ENCODE measurements around the gene SKAP2. TPM values are rescaled to one million over a fixed set of nuclear protein-coding genes. Genes with fewer than 3 reads are reported as not detected.

SKAP2 gene
- total and polyA plus RNA-seq, 2 experiments from 2014 or later, result 2.5 to 4.4 TPM

- no peak overlapping the region for H3K4me2 ChIP-seq
- ATAC-seq (no peak), DNase-seq (ENCODE audit: low spot score) (no peak)
- H3K36me3 ChIP-seq (ENCODE audit: insufficient read depth), result no peaks in the 10 kb centered on the region
- no peak overlapping the region for H2AFZ ChIP-seq
- no peaks in the 10 kb centered on the region for H3K27me3 ChIP-seq (ENCODE audit: insufficient read depth)
- H3K4me3 ChIP-seq, result no peak overlapping the region
- H3F3A ChIP-seq (replicated peaks; ENCODE audit: low read depth), result no peaks in the 10 kb centered on the region
- Mint-ChIP-seq H3K27me3 (ENCODE audit: insufficient read depth, low read depth, poor library complexity) (no peaks in the 10 kb centered on the region), H3K36me3 (ENCODE audit: low read depth) (no peaks in the 10 kb centered on the region; the same call in 2 of the 3 replicates), H3K4me3 (no peak overlapping the region), H3K4me1 (no peaks in the 10 kb centered on the region), H3K27ac (no peak overlapping the region), H3K9me3 (no peaks in the 10 kb centered on the region; the same call in 2 of the 3 replicates)
- no peaks in the 10 kb centered on the region for H3K79me2 ChIP-seq (replicated peaks; ENCODE audit: insufficient read depth)
- no peak for TF ChIP-seq ZNF462 (CRISPR knock-in tag; IDR thresholded peaks at IDR 0.05)
- no peak for TF ChIP-seq POLR2AphosphoS5 (IDR thresholded peaks at IDR 0.05; ENCODE audit: low read depth)
- TF ChIP-seq ZNF331 (CRISPR knock-in tag; IDR thresholded peaks at IDR 0.05; ENCODE audit: low read depth), result no peak
- no peak for TF ChIP-seq REST (IDR thresholded peaks at IDR 0.05; ENCODE audit: unreplicated experiment)
- no peak for TF ChIP-seq EZH2 (IDR thresholded peaks at IDR 0.05; ENCODE audit: low read depth, unreplicated experiment)
- TF ChIP-seq ZNF114 (CRISPR knock-in tag; IDR thresholded peaks at IDR 0.05), result no peak
- no peak for TF ChIP-seq ETS1 (IDR thresholded peaks at IDR 0.05)
- no peak for TF ChIP-seq EZH2phosphoT487 (IDR thresholded peaks at IDR 0.05; ENCODE audit: unreplicated experiment)
- TF ChIP-seq CTCF (conservative IDR thresholded peaks at IDR 0.05; ENCODE audit: low read depth in 2 of 2), result no peak
- TF ChIP-seq CREB1 (CRISPR knock-in tag; IDR thresholded peaks at IDR 0.05; ENCODE audit: low read depth), result no peak
- no peak for TF ChIP-seq NANOG (IDR thresholded peaks at IDR 0.05; ENCODE audit: borderline replicate concordance)
- TF ChIP-seq JUNB (IDR thresholded peaks at IDR 0.05; ENCODE audit: unreplicated experiment), result no peak
- no peak for TF ChIP-seq STAT1 (IDR thresholded peaks at IDR 0.05; ENCODE audit: unreplicated experiment)
- no peaks in the 10 kb centered on the region for H3K9me2 ChIP-seq (ENCODE audit: insufficient read depth)
- no peak overlapping the region for H3K27ac ChIP-seq (ENCODE audit: low read depth)
- H4K20me1 ChIP-seq (replicated peaks; ENCODE audit: insufficient read depth), result no peaks in the 10 kb centered on the region
- H3K4me1 ChIP-seq (ENCODE audit: insufficient read depth), result no peaks in the 10 kb centered on the region
Observed at GRCh38 chr7:26879671-26880070, 15.3 kb upstream of the SKAP2 start.

All from GM23338 (cell line).